HUES64 (cell line): Measurements from ENCODE around the gene SPNS1.
A peak's percentile ranks its signal among the peaks of the same experiment; 100 is the strongest.
"Not testable (repeated sequence)": the region's sequence is repeated elsewhere in the genome, so short reads cannot be mapped to it uniquely, and the experiment has no call there.

Source experiments
- H3K27ac ChIP-seq: 2 replicates; pipeline ENCODE4 v1.7.0; 2013; ENCODE audit warnings: low read depth, low read length, inconsistent platforms
- H3K27me3 ChIP-seq: 2 replicates; pipeline ENCODE4 v1.6.1; 2013; ENCODE audit warnings: mild to moderate bottlenecking, low read length; ENCODE audit not compliant: insufficient read depth
- H3K36me3 ChIP-seq: 2 replicates; pipeline ENCODE4 v1.6.1; 2013; ENCODE audit warnings: mild to moderate bottlenecking, low read length; ENCODE audit not compliant: insufficient read depth
- H3K4me1 ChIP-seq: 2 replicates; pipeline ENCODE4 v1.6.1; 2013; ENCODE audit warnings: mild to moderate bottlenecking, low read length, moderate library complexity; ENCODE audit not compliant: insufficient read depth
- H3K4me3 ChIP-seq: 2 replicates; pipeline ENCODE4 v1.5.1; 2013; ENCODE audit warnings: mild to moderate bottlenecking, low read length, moderate library complexity
- H3K9ac ChIP-seq: 2 replicates; pipeline ENCODE4 v1.6.1; 2013; ENCODE audit warnings: mild to moderate bottlenecking, low read depth, low read length
- H3K9me3 ChIP-seq: 2 replicates; pipeline ENCODE4 v1.6.1; 2013; ENCODE audit warnings: low read depth, low read length; ENCODE audit not compliant: insufficient read depth
- WGBS: fragments of 150-250, 120-280 bp; methylation state at CpG from one replicate; pipeline ENCODE4 v1.1.7; 2013; ENCODE audit warnings: missing lambda C conversion rate; 5-methylcytosine and 5-hydroxymethylcytosine counted together

Gene SPNS1

GRCh38 chr16:28935924-28936783 is 38.4 kb upstream of the SPNS1 start:
- no peaks in the 10 kb centered on the region for H3K27me3 ChIP-seq
- no peaks in the 10 kb centered on the region for H3K4me1 ChIP-seq
- no peaks in the 10 kb centered on the region for H3K36me3 ChIP-seq
- H3K27ac ChIP-seq: no peak overlapping the region
- 86% methylated on average over 36 of the region's 36 CpGs for WGBS
- no peak overlapping the region; the same call in 1 of the 2 replicates for H3K9ac ChIP-seq
- H3K4me3 ChIP-seq: peak overlapping the region; percentile 41
- no peaks in the 10 kb centered on the region for H3K9me3 ChIP-seq

- H3K27me3 ChIP-seq: no peaks in the 10 kb centered on the region
Measured at GRCh38 chr16:28936784-28937155, 37.8 kb upstream of the SPNS1 start.

GRCh38 chr16:28937222-28937876 is 37.2 kb upstream of the SPNS1 start:
- no peak overlapping the region for H3K27ac ChIP-seq
- H3K4me1 ChIP-seq: no peaks in the 10 kb centered on the region
- no peaks in the 10 kb centered on the region for H3K36me3 ChIP-seq
- H3K9ac ChIP-seq: no peak overlapping the region
- WGBS: 89% methylated on average over 13 of the region's 14 CpGs
- H3K9me3 ChIP-seq: no peaks in the 10 kb centered on the region
- H3K27me3 ChIP-seq: no peaks in the 10 kb centered on the region
- H3K4me3 ChIP-seq: no peak overlapping the region

More at GRCh38 chr16:28936784-28937155, 37.8 kb upstream of the SPNS1 start:
- H3K9ac ChIP-seq: no peak overlapping the region
- 95% methylated on average over 26 of the region's 26 CpGs for WGBS
- no peaks in the 10 kb centered on the region for H3K36me3 ChIP-seq
- no peaks in the 10 kb centered on the region for H3K4me1 ChIP-seq
- H3K27ac ChIP-seq: no peak overlapping the region
- no peaks in the 10 kb centered on the region for H3K9me3 ChIP-seq
- no peak overlapping the region for H3K4me3 ChIP-seq

DNA sequence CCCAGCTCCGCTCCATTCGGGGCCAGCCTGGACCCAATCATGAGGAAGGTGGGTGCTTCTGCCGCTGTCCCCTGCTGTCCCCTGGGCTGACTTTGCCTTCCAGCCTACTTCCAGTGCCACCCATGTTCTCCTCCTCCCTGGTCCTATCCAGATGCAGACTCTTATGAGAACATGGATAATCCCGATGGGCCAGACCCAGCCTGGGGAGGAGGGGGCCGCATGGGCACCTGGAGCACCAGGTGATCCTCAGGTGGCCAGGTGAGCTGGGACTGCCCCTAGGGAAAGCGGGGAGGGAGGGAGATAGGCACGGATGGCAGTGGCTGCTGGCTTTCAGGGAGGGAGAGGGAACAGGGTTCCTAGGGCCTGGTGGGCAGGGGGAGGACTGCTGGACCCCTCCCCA is 35.9 kb upstream of the SPNS1 start:
- H3K27me3 ChIP-seq: no peaks in the 10 kb centered on the region
- H3K27ac ChIP-seq: no peak overlapping the region
- no peak overlapping the region for H3K9ac ChIP-seq
- no peak overlapping the region for H3K4me3 ChIP-seq
- WGBS: 85% methylated on average over 7 of the region's 7 CpGs
- H3K36me3 ChIP-seq: no peaks in the 10 kb centered on the region
- no peaks in the 10 kb centered on the region for H3K4me1 ChIP-seq
- H3K9me3 ChIP-seq: no peaks in the 10 kb centered on the region

DNA sequence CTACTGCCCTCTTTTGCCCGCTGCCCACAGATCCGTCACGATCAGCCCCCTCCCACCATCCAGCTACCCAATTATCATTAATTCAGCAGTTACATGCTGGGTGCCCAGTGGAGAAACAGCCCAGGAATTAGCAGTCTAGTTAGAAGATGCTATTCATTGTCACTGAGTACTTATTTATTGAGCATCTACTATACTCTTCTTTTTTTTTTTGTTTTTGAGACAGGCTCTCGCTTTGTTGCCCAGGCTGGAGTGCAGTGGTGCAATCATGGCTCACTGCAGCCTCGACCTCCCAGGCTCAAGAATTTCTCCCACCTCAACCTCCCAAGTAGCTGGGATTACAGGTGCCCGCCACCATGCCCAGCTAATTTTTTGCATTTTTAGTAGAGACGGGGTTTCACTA is 34.8 kb upstream of the SPNS1 start:
- 93% methylated on average over 7 of the region's 7 CpGs for WGBS
- H3K4me1 ChIP-seq, H3K27ac ChIP-seq, H3K36me3 ChIP-seq, H3K27me3 ChIP-seq, H3K4me3 ChIP-seq, H3K9me3 ChIP-seq, H3K9ac ChIP-seq: not testable (repeated sequence)

GRCh38 chr16:28943281-28943680 is 31.3 kb upstream of the SPNS1 start:
- Histone ChIP-seq H3K9ac (no peak overlapping the region), H3K4me3 (no peak overlapping the region), H3K27me3 (no peaks in the 10 kb centered on the region), H3K27ac (no peak overlapping the region), H3K36me3 (no peaks in the 10 kb centered on the region), H3K9me3 (no peaks in the 10 kb centered on the region), H3K4me1 (no peaks in the 10 kb centered on the region)

DNA sequence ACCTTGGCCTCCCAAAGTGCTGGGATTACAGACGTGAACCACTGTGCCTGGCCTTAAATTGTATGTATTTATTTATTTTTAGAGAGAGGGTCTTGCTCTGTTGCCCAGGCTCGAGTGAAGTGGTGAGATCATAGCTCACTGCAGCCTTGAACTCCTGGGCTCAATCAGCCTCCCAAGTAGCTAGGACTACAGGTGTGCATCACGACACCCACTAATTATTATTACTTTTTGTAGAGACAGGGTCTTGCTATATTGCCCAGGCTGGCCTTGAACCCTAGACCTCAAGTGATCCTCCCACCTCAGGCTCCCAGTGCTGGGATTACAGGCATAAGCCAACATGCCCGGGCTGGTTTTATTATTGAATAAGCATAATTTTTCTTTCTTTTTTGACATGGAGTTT is 27.9 kb upstream of the SPNS1 start:
- Histone ChIP-seq H3K9me3 (no peaks in the 10 kb centered on the region), H3K36me3 (no peaks in the 10 kb centered on the region), H3K27ac (no peak overlapping the region), H3K9ac (no peak overlapping the region), H3K27me3 (no peaks in the 10 kb centered on the region), H3K4me3 (no peak overlapping the region), H3K4me1 (no peaks in the 10 kb centered on the region)
- WGBS: 91% methylated on average over 4 of the region's 4 CpGs

- Histone ChIP-seq H3K36me3 (peaks cover 32% of the 10 kb centered on the region), H3K27ac (peak within 1 kb of the TSS; percentile 80), H3K9me3 (no peaks in the 10 kb centered on the region), H3K27me3 (no peaks in the 10 kb centered on the region), H3K4me1 (no peaks in the 10 kb centered on the region), H3K9ac (peak within 1 kb of the TSS; percentile 83), H3K4me3 (peak within 1 kb of the TSS; percentile 74)
- under 1% methylated on average over 79 of the region's 79 CpGs for WGBS
Measured at GRCh38 chr16:28950648-28951409, 23.7 kb upstream of the SPNS1 start, which contains the start of gene NFATC2IP. Gene NFATC2IP, plus strand, starts transcription at chr16:28950937. Its CDS starts 75 bp downstream, at chr16:28951012.

GRCh38 chr16:28951410-28951943 is 23.1 kb upstream of the SPNS1 start:
- H3K9me3 ChIP-seq: no peaks in the 10 kb centered on the region
- H3K9ac ChIP-seq: peak overlapping the region; percentile 83
- peak overlapping the region; percentile 74 for H3K4me3 ChIP-seq
- peaks cover 39% of the 10 kb centered on the region for H3K36me3 ChIP-seq
- peak overlapping the region; percentile 80; the same call in 1 of the 2 replicates for H3K27ac ChIP-seq
- no peaks in the 10 kb centered on the region for H3K4me1 ChIP-seq
- H3K27me3 ChIP-seq: no peaks in the 10 kb centered on the region
- 3% methylated on average over 17 of the region's 17 CpGs for WGBS

- no peaks in the 10 kb centered on the region for H3K27me3 ChIP-seq
- H3K36me3 ChIP-seq: peaks cover 92% of the 10 kb centered on the region
- H3K4me3 ChIP-seq: no peak overlapping the region
- H3K9me3 ChIP-seq: no peaks in the 10 kb centered on the region
- 94% methylated on average over 9 of the region's 9 CpGs for WGBS
- H3K27ac ChIP-seq: no peak overlapping the region
- no peaks in the 10 kb centered on the region for H3K4me1 ChIP-seq
- no peak overlapping the region for H3K9ac ChIP-seq
Measured at GRCh38 chr16:28958216-28958615, 16.4 kb upstream of the SPNS1 start.

- Histone ChIP-seq H3K4me1 (no peaks in the 10 kb centered on the region), H3K9ac (no peak overlapping the region), H3K27me3 (no peaks in the 10 kb centered on the region), H3K4me3 (no peak overlapping the region), H3K27ac (no peak overlapping the region), H3K36me3 (peaks cover 92% of the 10 kb centered on the region), H3K9me3 (no peaks in the 10 kb centered on the region)
- 92% methylated on average over 6 of the region's 6 CpGs for WGBS
Measured at GRCh38 chr16:28958836-28959235, 15.7 kb upstream of the SPNS1 start.
